Stimulated activated naive CD8-positive, alpha-beta T cell treated with anti-CD3 and anti-CD28 coated beads, Interleukin-15, Interleukin-2, amounts not matched to agents 100 ng/mL and 50 ng/mL, for 24 hours (primary cell): ENCODE data around the gene CDC37L1.
"Not testable (repeated sequence)": the region's sequence is repeated elsewhere in the genome, so short reads cannot be mapped to it uniquely, and the experiment has no call there.

Experiments used
- H3K27ac Mint-ChIP-seq: one replicate; pipeline ENCODE4 v1.8.0; 2021; ENCODE audit warnings: mild to moderate bottlenecking, mixed read lengths
- H3K27me3 Mint-ChIP-seq: one replicate; pipeline ENCODE4 v1.8.0; 2021; ENCODE audit warnings: mixed read lengths
- H3K36me3 Mint-ChIP-seq: one replicate; pipeline ENCODE4 v1.8.0; 2021; ENCODE audit warnings: low read depth, mixed read lengths
- H3K4me1 Mint-ChIP-seq: one replicate; pipeline ENCODE4 v1.8.0; 2021; ENCODE audit warnings: low read depth, mixed read lengths
- H3K4me3 Mint-ChIP-seq: one replicate; pipeline ENCODE4 v1.8.0; 2021; ENCODE audit warnings: mild to moderate bottlenecking, mixed read lengths
- H3K9me3 Mint-ChIP-seq: one replicate; pipeline ENCODE4 v1.8.0; 2021; ENCODE audit warnings: mixed read lengths

Gene CDC37L1

DNA sequence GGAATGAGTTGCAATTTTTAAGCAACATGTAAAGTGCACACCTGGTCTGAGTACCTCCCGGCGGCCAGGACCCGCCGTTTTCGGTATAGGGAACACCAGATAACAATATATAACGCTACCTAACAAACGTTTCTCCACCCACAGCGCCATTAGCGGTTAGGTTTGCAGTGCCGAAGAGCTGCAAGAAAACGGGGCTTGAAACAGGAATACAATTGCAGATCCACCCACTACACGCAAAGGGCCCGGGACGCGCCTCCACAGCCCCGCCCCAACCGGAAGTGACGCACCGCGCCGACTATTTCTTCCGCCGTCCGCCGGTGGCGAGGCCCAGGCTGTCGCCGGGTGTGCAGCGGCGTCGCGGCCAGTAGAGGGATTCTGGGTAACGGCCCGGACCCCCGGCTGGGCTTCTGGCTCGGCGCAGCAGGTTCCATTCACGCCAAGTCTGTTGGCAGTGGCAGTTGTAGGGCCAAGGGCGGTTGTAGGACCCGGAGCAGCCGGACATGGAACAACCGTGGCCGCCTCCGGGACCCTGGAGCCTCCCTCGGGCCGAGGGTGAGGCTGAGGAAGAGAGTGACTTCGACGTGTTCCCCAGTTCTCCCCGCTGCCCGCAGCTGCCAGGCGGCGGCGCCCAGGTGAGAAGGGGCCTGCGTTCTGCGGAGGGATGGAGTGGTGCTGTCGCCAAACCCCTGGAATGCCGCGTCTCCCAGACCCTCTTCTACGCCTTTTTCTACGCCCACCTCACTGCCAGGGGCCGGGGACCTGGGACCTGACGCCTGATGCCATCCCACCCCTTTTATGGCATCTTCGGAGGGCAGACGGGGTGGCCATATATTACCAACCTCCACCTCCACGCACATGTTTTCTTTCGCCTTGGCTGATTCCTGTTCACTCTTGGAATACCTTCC, at the start of gene CDC37L1:
Gene CDC37L1, plus strand, starts transcription at position 302 of the 905 bp plus-strand sequence. Its CDS starts 199 bp downstream, at position 501.
- peaks cover 7% of the 10 kb centered on the region for H3K36me3 Mint-ChIP-seq
- H3K4me3 Mint-ChIP-seq: no peak within 1 kb of the TSS
- H3K27me3 Mint-ChIP-seq: no peaks in the 10 kb centered on the region
- no peak within 1 kb of the TSS for H3K27ac Mint-ChIP-seq
- peaks cover 8% of the 10 kb centered on the region for H3K4me1 Mint-ChIP-seq
- H3K9me3 Mint-ChIP-seq: no peaks in the 10 kb centered on the region

- H3K27me3 Mint-ChIP-seq: no peaks in the 10 kb centered on the region
- H3K4me1 Mint-ChIP-seq: no peaks in the 10 kb centered on the region
- H3K27ac Mint-ChIP-seq: no peak overlapping the region
- no peaks in the 10 kb centered on the region for H3K36me3 Mint-ChIP-seq
- H3K4me3 Mint-ChIP-seq: no peak overlapping the region
- H3K9me3 Mint-ChIP-seq: no peaks in the 10 kb centered on the region
These were observed 48.5 kb upstream of the CDC37L1 start for GRCh38 chr9:4630836-4631235.

DNA sequence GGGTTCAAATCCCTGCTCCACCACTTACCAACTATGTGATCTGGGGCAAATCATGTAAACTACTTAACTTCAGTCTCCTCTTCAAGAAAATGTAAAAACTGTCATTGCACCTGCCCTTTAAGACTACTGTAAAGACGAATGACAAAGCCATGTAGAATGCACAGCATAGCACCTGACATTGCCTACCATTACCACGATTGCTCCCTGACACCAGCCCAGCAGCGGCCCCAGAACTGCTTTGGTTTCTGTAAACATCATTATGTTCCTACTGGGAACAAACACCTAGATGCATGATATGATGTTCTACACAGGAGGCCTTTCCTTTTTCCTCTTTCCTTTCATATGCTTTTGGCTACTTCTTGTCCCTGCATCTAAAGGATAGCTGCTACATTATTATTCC, 40.4 kb upstream of the CDC37L1 start:
- H3K27ac Mint-ChIP-seq: no peak overlapping the region
- no peaks in the 10 kb centered on the region for H3K27me3 Mint-ChIP-seq
- no peaks in the 10 kb centered on the region for H3K9me3 Mint-ChIP-seq
- no peaks in the 10 kb centered on the region for H3K4me1 Mint-ChIP-seq
- no peak overlapping the region for H3K4me3 Mint-ChIP-seq
- no peaks in the 10 kb centered on the region for H3K36me3 Mint-ChIP-seq

- Mint-ChIP-seq H3K36me3 (no peaks in the 10 kb centered on the region), H3K27me3 (no peaks in the 10 kb centered on the region), H3K27ac (no peak overlapping the region), H3K9me3 (no peaks in the 10 kb centered on the region), H3K4me1 (no peaks in the 10 kb centered on the region), H3K4me3 (no peak overlapping the region)
These were observed 39.9 kb upstream of the CDC37L1 start for GRCh38 chr9:4639420-4639819.

GRCh38 chr9:4640027-4640426, 39.3 kb upstream of the CDC37L1 start:
- H3K9me3 Mint-ChIP-seq: no peaks in the 10 kb centered on the region
- no peaks in the 10 kb centered on the region for H3K4me1 Mint-ChIP-seq
- H3K36me3 Mint-ChIP-seq: no peaks in the 10 kb centered on the region
- no peaks in the 10 kb centered on the region for H3K27me3 Mint-ChIP-seq
- no peak overlapping the region for H3K27ac Mint-ChIP-seq
- no peak overlapping the region for H3K4me3 Mint-ChIP-seq

DNA sequence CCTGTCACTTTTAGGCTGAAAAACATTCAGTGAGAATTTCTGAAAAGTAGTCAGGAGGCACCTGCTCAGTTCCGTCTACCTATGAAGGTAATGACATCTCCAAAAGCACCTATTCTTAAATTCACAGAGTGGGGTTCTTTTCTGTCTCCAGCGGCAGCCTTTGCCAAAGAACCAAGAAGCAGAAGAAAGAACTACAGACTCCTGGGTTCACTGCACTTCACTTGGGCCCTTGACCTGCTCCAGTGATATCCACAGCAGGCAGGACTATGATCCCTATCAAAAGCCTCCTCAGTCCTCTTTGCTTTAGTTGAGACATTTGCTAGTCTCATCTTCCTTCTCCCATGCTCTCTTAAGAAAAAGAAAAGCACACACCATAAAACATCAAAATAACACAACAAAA, 37.0 kb upstream of the CDC37L1 start:
- Mint-ChIP-seq H3K4me3 (no peak overlapping the region), H3K27me3 (no peaks in the 10 kb centered on the region), H3K27ac (no peak overlapping the region), H3K9me3 (no peaks in the 10 kb centered on the region), H3K36me3 (no peaks in the 10 kb centered on the region), H3K4me1 (no peaks in the 10 kb centered on the region)

DNA sequence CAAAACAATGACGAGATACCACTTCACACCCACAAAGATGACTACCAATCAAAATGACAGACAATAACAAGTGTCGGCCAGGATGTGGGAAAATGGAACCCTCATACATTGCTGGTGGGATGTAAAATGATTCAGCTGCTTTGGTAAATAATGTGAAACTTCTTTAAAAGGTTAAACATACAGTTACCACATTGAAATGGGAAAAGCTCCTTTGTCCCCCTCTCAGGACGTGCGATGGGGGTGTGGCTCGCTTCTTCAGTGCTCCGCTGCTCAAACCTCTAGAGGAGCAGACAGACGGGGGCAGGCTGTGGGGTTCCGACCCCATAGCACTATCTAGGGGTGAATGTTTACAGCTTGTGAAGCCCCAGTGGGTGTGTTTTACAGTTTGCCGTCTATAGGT, 25.3 kb upstream of the CDC37L1 start:
- Mint-ChIP-seq H3K4me3 (no peak overlapping the region), H3K27ac (no peak overlapping the region), H3K27me3 (peaks cover 6% of the 10 kb centered on the region), H3K9me3 (no peaks in the 10 kb centered on the region), H3K36me3 (no peaks in the 10 kb centered on the region), H3K4me1 (peaks cover 7% of the 10 kb centered on the region)

- Mint-ChIP-seq H3K4me3 (no peak overlapping the region), H3K27ac (no peak overlapping the region), H3K27me3 (peaks cover 1% of the 10 kb centered on the region), H3K9me3 (no peaks in the 10 kb centered on the region), H3K36me3 (no peaks in the 10 kb centered on the region), H3K4me1 (peaks cover 7% of the 10 kb centered on the region)
These were observed 24.8 kb upstream of the CDC37L1 start for GRCh38 chr9:4654538-4654937.

GRCh38 chr9:4656196-4656595, 23.2 kb upstream of the CDC37L1 start:
- not testable (repeated sequence) for H3K36me3 Mint-ChIP-seq, H3K9me3 Mint-ChIP-seq, H3K4me1 Mint-ChIP-seq, H3K4me3 Mint-ChIP-seq, H3K27me3 Mint-ChIP-seq
- peak overlapping the region; percentile 52 for H3K27ac Mint-ChIP-seq

DNA sequence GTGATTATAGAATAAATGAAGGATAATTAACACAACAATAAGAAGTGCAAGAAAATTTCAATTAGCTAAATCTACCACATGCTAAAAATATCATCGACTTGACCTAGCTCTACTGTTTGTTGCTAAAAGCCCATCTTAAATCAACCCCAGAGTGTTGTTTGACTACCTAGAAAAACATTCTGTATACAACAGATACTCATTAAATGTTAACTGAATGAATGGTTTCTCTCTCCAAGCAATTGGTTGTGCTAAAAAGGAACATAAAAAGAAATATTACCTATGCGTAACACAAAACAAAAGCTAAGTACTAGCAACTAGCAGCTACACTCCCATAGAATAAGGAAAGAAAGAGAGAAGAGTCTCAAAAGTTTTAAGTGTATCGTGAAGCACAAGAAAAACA, 22.7 kb upstream of the CDC37L1 start:
- H3K4me3 Mint-ChIP-seq: no peak overlapping the region
- no peaks in the 10 kb centered on the region for H3K9me3 Mint-ChIP-seq
- H3K4me1 Mint-ChIP-seq: peaks cover 11% of the 10 kb centered on the region
- H3K36me3 Mint-ChIP-seq: no peaks in the 10 kb centered on the region
- no peaks in the 10 kb centered on the region for H3K27me3 Mint-ChIP-seq
- H3K27ac Mint-ChIP-seq: no peak overlapping the region

GRCh38 chr9:4657426-4658159, 21.8 kb upstream of the CDC37L1 start:
- H3K4me3 Mint-ChIP-seq: no peak overlapping the region
- no peak overlapping the region for H3K27ac Mint-ChIP-seq

DNA sequence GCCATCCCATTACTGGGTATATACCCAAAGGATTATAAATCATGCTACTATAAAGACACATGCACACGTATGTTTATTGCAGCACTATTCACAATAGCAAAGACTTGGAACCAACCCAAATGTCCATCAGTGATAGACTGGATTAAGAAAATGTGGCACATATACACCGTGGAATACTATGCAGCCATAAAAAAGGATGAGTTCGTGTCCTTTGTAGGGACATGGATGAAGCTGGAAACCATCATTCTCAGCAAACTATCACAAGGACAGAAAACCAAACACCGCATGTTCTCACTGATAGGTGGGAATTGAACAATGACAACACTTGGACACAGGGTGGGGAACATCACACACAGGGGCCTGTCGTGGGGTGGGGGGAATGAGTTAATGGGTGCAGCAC, 18.7 kb upstream of the CDC37L1 start:
- not testable (repeated sequence) for H3K36me3 Mint-ChIP-seq, H3K27me3 Mint-ChIP-seq, H3K4me3 Mint-ChIP-seq, H3K27ac Mint-ChIP-seq, H3K9me3 Mint-ChIP-seq
- peaks cover 39% of the 10 kb centered on the region for H3K4me1 Mint-ChIP-seq

More at GRCh38 chr9:4657426-4658159, 21.8 kb upstream of the CDC37L1 start:
- Mint-ChIP-seq H3K27me3 (no peaks in the 10 kb centered on the region), H3K36me3 (no peaks in the 10 kb centered on the region), H3K4me1 (peaks cover 17% of the 10 kb centered on the region), H3K9me3 (no peaks in the 10 kb centered on the region)

GRCh38 chr9:4661165-4661564, 18.2 kb upstream of the CDC37L1 start:
- Mint-ChIP-seq H3K27me3 (no peaks in the 10 kb centered on the region), H3K36me3 (no peaks in the 10 kb centered on the region), H3K4me3 (peak overlapping the region; percentile 91), H3K9me3 (no peaks in the 10 kb centered on the region), H3K27ac (no peak overlapping the region), H3K4me1 (peaks cover 44% of the 10 kb centered on the region)

DNA sequence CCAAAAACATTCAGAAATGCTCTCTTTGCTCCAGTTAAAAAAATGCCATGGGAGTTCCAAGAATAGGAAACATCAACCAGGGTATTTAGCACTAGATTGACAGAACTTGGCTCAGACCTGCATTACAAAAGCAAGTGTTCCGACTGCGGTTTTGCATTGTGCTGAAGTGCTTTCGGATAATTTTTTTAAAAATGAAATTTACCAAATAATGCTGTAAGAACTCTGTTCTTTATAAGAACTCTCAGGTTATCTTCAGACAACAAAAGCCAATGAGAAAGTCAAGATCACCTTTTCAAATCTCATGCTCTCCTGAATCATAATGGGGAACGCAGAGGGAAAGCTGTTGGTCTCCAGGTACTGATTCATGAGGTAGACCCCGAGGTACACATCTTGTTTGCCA, 17.8 kb upstream of the CDC37L1 start:
- Mint-ChIP-seq H3K36me3 (no peaks in the 10 kb centered on the region), H3K4me1 (peaks cover 49% of the 10 kb centered on the region), H3K9me3 (no peaks in the 10 kb centered on the region), H3K27ac (peak overlapping the region; percentile 86), H3K27me3 (no peaks in the 10 kb centered on the region), H3K4me3 (peak overlapping the region; percentile 91)

- Mint-ChIP-seq H3K36me3 (no peaks in the 10 kb centered on the region), H3K9me3 (no peaks in the 10 kb centered on the region), H3K27ac (peak within 1 kb of the TSS; percentile 86), H3K4me1 (peaks cover 56% of the 10 kb centered on the region), H3K27me3 (no peaks in the 10 kb centered on the region), H3K4me3 (peak within 1 kb of the TSS; percentile 91)
These were observed 17.0 kb upstream of the CDC37L1 start, which contains the start of gene PLPP6 for GRCh38 chr9:4662108-4662988. TSS of gene PLPP6 (plus strand) at chr9:4662294. CDS start at chr9:4662376, 82 bp downstream.
